Heart left ventricle (tissue), 13 donors: ENCODE data around the gene ABCA12.

Experiments
- POLR2A ChIP-seq, 2 donors: fragments of 450-650 bp; IDR thresholded peaks; one replicate each; pipeline ENCODE4 v1.6.1; 2017; ENCODE audit warnings: antibody characterized with exemption in 2 of 2, mild to moderate bottlenecking in 2 of 2, moderate library complexity in 2 of 2
- TF ChIP-seq, protein P1 (sequence below), 12 donors: fragments of 200-600 bp; sonication (generic) in 4 of 12; IDR thresholded peaks; one replicate each; pipeline versions ENCODE4 v1.5.0 to v1.8.0; 2018 to 2022; ENCODE audit warnings: antibody characterized with exemption in 12 of 12, mild to moderate bottlenecking in 5 of 12
- donor health status: ischemic (EF 13 %, LVEDD 7.1; RV severe dilation, severe dysfunction).
- donor health status: DM: no; HTN: yes; CAD: no.
- donor health status: DM: no; HTN: no; CAD: no.
- donor health status: ischemic (EF 25% LVEDD 6.9; RV normal size, moderate dysfunction).
- donor health status: ischemic (EF 25% LVEDD 5.7; RV mildly dilated, moderate dysfunction).
- donor health status: ischemic (EF 35%, LVEDD 5.7; RV mildly dilated, moderate dysfunction).
- donor health status: nonischemic (EF 11% LVEDD 7.7; RV severe dilation, severe dysfunction).
- donor health status: DM: yes; HTN: yes; CAD: no.
- donor health status: PGD.
- donor health status: ischemic (EF 29% LVEDD 5.4; RV normal size, mild dysfunction).
- donor health status: nonischemic (EF 23%, LVEDD 6.1; RV moderate dilation, normal function).

DNA sequence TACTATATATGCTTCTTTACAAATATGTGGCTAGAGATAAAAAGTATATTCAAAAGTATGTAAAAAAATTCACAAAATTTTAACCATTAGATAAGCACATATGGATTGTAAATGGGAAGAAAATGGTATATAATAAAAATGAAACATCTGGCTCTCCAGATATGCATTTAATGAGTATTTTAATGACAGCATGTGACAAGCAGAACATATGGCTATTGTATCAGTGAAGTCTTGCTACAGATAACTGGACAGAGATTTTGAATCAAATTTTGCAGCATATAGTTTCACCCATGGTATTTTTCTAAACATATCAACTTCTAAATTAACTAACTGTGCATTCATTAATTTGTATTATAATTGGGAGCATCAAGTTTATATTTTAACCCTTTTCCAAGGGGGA is 5.0 kb upstream of the ABCA12 start:
- TF ChIP-seq, protein P1, sequence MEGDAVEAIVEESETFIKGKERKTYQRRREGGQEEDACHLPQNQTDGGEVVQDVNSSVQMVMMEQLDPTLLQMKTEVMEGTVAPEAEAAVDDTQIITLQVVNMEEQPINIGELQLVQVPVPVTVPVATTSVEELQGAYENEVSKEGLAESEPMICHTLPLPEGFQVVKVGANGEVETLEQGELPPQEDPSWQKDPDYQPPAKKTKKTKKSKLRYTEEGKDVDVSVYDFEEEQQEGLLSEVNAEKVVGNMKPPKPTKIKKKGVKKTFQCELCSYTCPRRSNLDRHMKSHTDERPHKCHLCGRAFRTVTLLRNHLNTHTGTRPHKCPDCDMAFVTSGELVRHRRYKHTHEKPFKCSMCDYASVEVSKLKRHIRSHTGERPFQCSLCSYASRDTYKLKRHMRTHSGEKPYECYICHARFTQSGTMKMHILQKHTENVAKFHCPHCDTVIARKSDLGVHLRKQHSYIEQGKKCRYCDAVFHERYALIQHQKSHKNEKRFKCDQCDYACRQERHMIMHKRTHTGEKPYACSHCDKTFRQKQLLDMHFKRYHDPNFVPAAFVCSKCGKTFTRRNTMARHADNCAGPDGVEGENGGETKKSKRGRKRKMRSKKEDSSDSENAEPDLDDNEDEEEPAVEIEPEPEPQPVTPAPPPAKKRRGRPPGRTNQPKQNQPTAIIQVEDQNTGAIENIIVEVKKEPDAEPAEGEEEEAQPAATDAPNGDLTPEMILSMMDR (IDR thresholded peaks at IDR 0.05): no peak
- TF ChIP-seq POLR2A (IDR thresholded peaks at IDR 0.05): no peak
